CD8-positive, alpha-beta memory T cell (primary cell): ENCODE measurements around the gene MORN5. TPM values are rescaled to one million over a fixed set of nuclear protein-coding genes. Genes with fewer than 3 reads are reported as not detected.

ENCODE experiments used
- CTCF ChIA-PET: fragments of 350-600 bp; sonication (Branson Sonifier 250); formaldehyde crosslinking; loops from one replicate; lab custom pipeline; 2021; ENCODE audit warnings: antibody characterized with exemption; lab: Charles Lee
- POLR2A ChIA-PET: fragments of 350-600 bp; sonication (Branson Sonifier 250); formaldehyde crosslinking; loops from one replicate; lab custom pipeline; 2021; ENCODE audit warnings: antibody characterized with exemption; lab: Charles Lee
- DNase-seq, 5 donors: peaks; one replicate each; pipeline versions ENCODE4 v3.0.0 to v3.0.0-alpha.2; 2020 to 2022; ENCODE audit warnings: mixed read lengths in 1 of 5
- H3K27ac ChIP-seq: one replicate; pipeline ENCODE4 v1.7.0; 2013; ENCODE audit warnings: low read depth, mild to moderate bottlenecking, low read length, moderate library complexity
- H3K27me3 ChIP-seq: 2 replicates; pipeline ENCODE4 v1.7.0; 2013; ENCODE audit warnings: low read length, mild to moderate bottlenecking; ENCODE audit not compliant: insufficient read depth, poor library complexity, severe bottlenecking
- H3K36me3 ChIP-seq: 2 replicates; pipeline ENCODE4 v1.7.0; 2013; ENCODE audit warnings: mild to moderate bottlenecking, low read length, moderate library complexity; ENCODE audit not compliant: insufficient read depth
- H3K4me1 ChIP-seq: 2 replicates; pipeline ENCODE4 v1.7.0; 2013; ENCODE audit warnings: mild to moderate bottlenecking, low read length, moderate library complexity; ENCODE audit not compliant: insufficient read depth
- H3K4me3 ChIP-seq: 2 replicates; pipeline ENCODE4 v1.7.0; 2013; ENCODE audit warnings: mild to moderate bottlenecking, low read length
- H3K9me3 ChIP-seq: 2 replicates; pipeline ENCODE4 v1.7.0; 2013; ENCODE audit warnings: mild to moderate bottlenecking, low read length
- H3K27ac Mint-ChIP-seq, 8 donors: one replicate each; pipeline ENCODE4 v1.8.0; 2020 to 2021; ENCODE audit warnings: mixed read lengths in 8 of 8, mild to moderate bottlenecking in 6 of 8, inconsistent platforms in 3 of 8, moderate library complexity in 3 of 8
- H3K27me3 Mint-ChIP-seq, 2 donors: one replicate each; pipeline ENCODE4 v1.8.0; 2020 to 2021; ENCODE audit warnings: mixed read lengths in 2 of 2, mild to moderate bottlenecking in 1 of 2, moderate library complexity in 1 of 2
- H3K36me3 Mint-ChIP-seq, 3 donors: one replicate each; pipeline ENCODE4 v1.8.0; 2020 to 2021; ENCODE audit warnings: mixed read lengths in 3 of 3, inconsistent platforms in 1 of 3, mild to moderate bottlenecking in 1 of 3
- H3K4me1 Mint-ChIP-seq, 3 donors: one replicate each; pipeline ENCODE4 v1.8.0; 2020 to 2021; ENCODE audit warnings: mixed read lengths in 3 of 3, inconsistent platforms in 1 of 3, mild to moderate bottlenecking in 1 of 3
- H3K4me3 Mint-ChIP-seq, 7 donors: one replicate each; pipeline ENCODE4 v1.8.0; 2020 to 2021; ENCODE audit warnings: mixed read lengths in 7 of 7, mild to moderate bottlenecking in 6 of 7, moderate library complexity in 4 of 7, inconsistent platforms in 2 of 7
- H3K9me3 Mint-ChIP-seq, 5 donors: one replicate each; pipeline ENCODE4 v1.8.0; 2020 to 2022; ENCODE audit warnings: mixed read lengths in 5 of 5, mild to moderate bottlenecking in 3 of 5, moderate library complexity in 2 of 5, inconsistent platforms in 1 of 5
- polyA plus RNA-seq: library from polyadenylated mRNA; unstranded; fragments of 300-500 nt; fragmentation: Illumina TruSeq; gene quantifications from one replicate; pipeline ENCODE4 v1.2.3, GENCODE V29; 2021
- total RNA-seq, 2 experiments: library from RNA; stranded (reverse); gene quantifications; one replicate each; pipeline ENCODE4 v1.2.3, GENCODE V29; 2021

MORN5 gene
- total and polyA plus RNA-seq, 3 experiments from 2014 or later, result not detected

- no peaks in the 10 kb centered on the region for H3K36me3 ChIP-seq
- Mint-ChIP-seq H3K36me3 (no peaks in the 10 kb centered on the region), H3K4me1 (peaks cover 19 to 38% (median 22%) of the 10 kb centered on the region in 3 donors), H3K27me3 (peaks cover 74 to 90% of the 10 kb centered on the region in 2 donors), H3K9me3 (no peaks in the 10 kb centered on the region), H3K27ac (no peak overlapping the region), H3K4me3 (peak overlapping the region in 2 of 7 donors; percentile 20 to 36)
- H3K4me3 ChIP-seq, result no peak overlapping the region
- no peak for DNase-seq
- H3K9me3 ChIP-seq, result no peaks in the 10 kb centered on the region
- H3K27me3 ChIP-seq, result peaks cover 26% of the 10 kb centered on the region
- POLR2A ChIA-PET, result no interaction called here
- H3K4me1 ChIP-seq, result peaks cover 7% of the 10 kb centered on the region
- H3K27ac ChIP-seq, result no peak overlapping the region
- CTCF ChIA-PET, result no interaction called here
Measured at GRCh38 chr9:122220673-122221182, 61.0 kb downstream of the MORN5 start.

- Mint-ChIP-seq H3K4me3 (no peak overlapping the region), H3K27me3 (peaks cover 72 to 89% of the 10 kb centered on the region in 2 donors), H3K4me1 (peaks cover 21 to 38% (median 24%) of the 10 kb centered on the region in 3 donors), H3K36me3 (no peaks in the 10 kb centered on the region), H3K9me3 (no peaks in the 10 kb centered on the region), H3K27ac (no peak overlapping the region)
- CTCF ChIA-PET, result interaction anchor here (0.9 kb wide), 1 partner anchor 10 kb away, joined by 3 read pairs; no protein-coding TSS in a partner anchor
- Histone ChIP-seq H3K36me3 (no peaks in the 10 kb centered on the region), H3K9me3 (no peaks in the 10 kb centered on the region), H3K4me1 (peaks cover 7% of the 10 kb centered on the region), H3K27me3 (peaks cover 26% of the 10 kb centered on the region), H3K4me3 (no peak overlapping the region), H3K27ac (no peak overlapping the region)
- POLR2A ChIA-PET, result no interaction called here
- DNase-seq, result no peak
Measured at GRCh38 chr9:122221183-122221811, 61.6 kb downstream of the MORN5 start.

GRCh38 chr9:122222791-122223190, 63.1 kb downstream of the MORN5 start:
- H3K9me3 Mint-ChIP-seq, result no peaks in the 10 kb centered on the region
- CTCF ChIA-PET, result no interaction called here
- peaks cover 73 to 89% of the 10 kb centered on the region in 2 donors for H3K27me3 Mint-ChIP-seq
- peaks cover 27 to 46% (median 30%) of the 10 kb centered on the region in 3 donors for H3K4me1 Mint-ChIP-seq
- Histone ChIP-seq H3K4me1 (peaks cover 7% of the 10 kb centered on the region), H3K4me3 (no peak overlapping the region), H3K27ac (no peak overlapping the region), H3K27me3 (peaks cover 26% of the 10 kb centered on the region), H3K36me3 (no peaks in the 10 kb centered on the region), H3K9me3 (no peaks in the 10 kb centered on the region)
- H3K27ac Mint-ChIP-seq, result no peak overlapping the region
- H3K36me3 Mint-ChIP-seq, result no peaks in the 10 kb centered on the region
- POLR2A ChIA-PET, result no interaction called here
- DNase-seq, result no peak
- H3K4me3 Mint-ChIP-seq, result no peak overlapping the region

- H3K36me3 Mint-ChIP-seq, result no peaks in the 10 kb centered on the region
- H3K9me3 ChIP-seq, result no peaks in the 10 kb centered on the region
- peaks cover 21 to 40% (median 26%) of the 10 kb centered on the region in 3 donors for H3K4me1 Mint-ChIP-seq
- CTCF ChIA-PET, result no interaction called here
- POLR2A ChIA-PET, result no interaction called here
- peaks cover 26% of the 10 kb centered on the region for H3K27me3 ChIP-seq
- H3K4me3 Mint-ChIP-seq, result no peak overlapping the region
- peaks cover 4% of the 10 kb centered on the region for H3K4me1 ChIP-seq
- DNase-seq, result no peak
- no peaks in the 10 kb centered on the region for H3K36me3 ChIP-seq
- peaks cover 69 to 82% of the 10 kb centered on the region in 2 donors for H3K27me3 Mint-ChIP-seq
- no peak overlapping the region for H3K27ac ChIP-seq
- H3K4me3 ChIP-seq, result no peak overlapping the region
- no peaks in the 10 kb centered on the region for H3K9me3 Mint-ChIP-seq
- H3K27ac Mint-ChIP-seq, result no peak overlapping the region
Measured at GRCh38 chr9:122223435-122223834, 63.7 kb downstream of the MORN5 start.

- peaks cover 32% of the 10 kb centered on the region for H3K27me3 ChIP-seq
Measured at GRCh38 chr9:122225312-122226141, 65.8 kb downstream of the MORN5 start.

GRCh38 chr9:122226142-122226757, 66.5 kb downstream of the MORN5 start:
- ChIA-PET CTCF (no interaction called here), POLR2A (no interaction called here)
- no peak overlapping the region for H3K27ac ChIP-seq
- Mint-ChIP-seq H3K36me3 (no peaks in the 10 kb centered on the region), H3K9me3 (no peaks in the 10 kb centered on the region), H3K27me3 (peaks cover 52 to 61% of the 10 kb centered on the region in 2 donors), H3K4me3 (peak overlapping the region in 2 of 7 donors; percentile 28), H3K4me1 (peaks cover 12 to 17% (median 14%) of the 10 kb centered on the region in 3 donors), H3K27ac (peak overlapping the region in 1 of 8 donors; percentile 26)
- no peak for DNase-seq
- no peak overlapping the region for H3K4me3 ChIP-seq
- H3K9me3 ChIP-seq, result no peaks in the 10 kb centered on the region
- H3K27me3 ChIP-seq, result peaks cover 28% of the 10 kb centered on the region
- H3K36me3 ChIP-seq, result no peaks in the 10 kb centered on the region
- no peaks in the 10 kb centered on the region for H3K4me1 ChIP-seq

More at GRCh38 chr9:122225312-122226141, 65.8 kb downstream of the MORN5 start:
- H3K36me3 Mint-ChIP-seq, result no peaks in the 10 kb centered on the region
- H3K27ac Mint-ChIP-seq, result no peak overlapping the region
- no peaks in the 10 kb centered on the region for H3K36me3 ChIP-seq
- no peaks in the 10 kb centered on the region for H3K9me3 Mint-ChIP-seq
- no peaks in the 10 kb centered on the region for H3K4me1 ChIP-seq
- peaks cover 57 to 65% of the 10 kb centered on the region in 2 donors for H3K27me3 Mint-ChIP-seq
- POLR2A ChIA-PET, result no interaction called here
- no peak for DNase-seq
- peaks cover 12 to 21% (median 14%) of the 10 kb centered on the region in 3 donors for H3K4me1 Mint-ChIP-seq
- no peak overlapping the region for H3K4me3 ChIP-seq
- no peak overlapping the region for H3K27ac ChIP-seq
- H3K9me3 ChIP-seq, result no peaks in the 10 kb centered on the region
- CTCF ChIA-PET, result no interaction called here
- peak overlapping the region in 4 of 7 donors; percentile 8 to 67 (median 20) for H3K4me3 Mint-ChIP-seq

GRCh38 chr9:122226758-122227574, 67.3 kb downstream of the MORN5 start:
- Mint-ChIP-seq H3K4me3 (peak overlapping the region in 1 of 7 donors; percentile 33), H3K36me3 (no peaks in the 10 kb centered on the region), H3K4me1 (peaks cover 12 to 14% (median 14%) of the 10 kb centered on the region in 3 donors), H3K27me3 (peaks cover 46 to 59% of the 10 kb centered on the region in 2 donors), H3K27ac (peak overlapping the region in 1 of 8 donors; percentile 26), H3K9me3 (no peaks in the 10 kb centered on the region)
- Histone ChIP-seq H3K27ac (no peak overlapping the region), H3K4me3 (no peak overlapping the region), H3K36me3 (no peaks in the 10 kb centered on the region), H3K9me3 (no peaks in the 10 kb centered on the region), H3K27me3 (peaks cover 25% of the 10 kb centered on the region), H3K4me1 (no peaks in the 10 kb centered on the region)
- ChIA-PET CTCF (no interaction called here), POLR2A (no interaction called here)
- DNase-seq, result no peak
